ENCODE measurements around the gene YIPF1. TPM values are rescaled to one million over a fixed set of nuclear protein-coding genes. Genes with fewer than 3 reads are reported as not detected.
A peak's percentile ranks its signal among the peaks of the same experiment; 100 is the strongest.

YIPF1 gene
- total RNA-seq, 2 experiments from 2014 or later, result 4.3 to 5.5 TPM

- Mint-ChIP-seq H3K36me3 (ENCODE audit: low read depth) (peaks cover 56% of the 10 kb centered on the region), H3K27ac (no peak overlapping the region), H3K4me3 (no peak overlapping the region), H3K9me3 (no peaks in the 10 kb centered on the region), H3K27me3 (no peaks in the 10 kb centered on the region), H3K4me1 (ENCODE audit: low read depth) (no peaks in the 10 kb centered on the region)
- H3K27me3 ChIP-seq (ENCODE audit: control insufficient read depth in 1 of 2, insufficient read depth in 2 of 2, low read length in 2 of 2), result no peaks in the 10 kb centered on the region
- no peaks in the 10 kb centered on the region for H3K4me1 ChIP-seq (ENCODE audit: insufficient read depth, low read length)
- intact Hi-C loops (cut with DNase I, micrococcal nuclease), result no loop called here
- ATAC-seq (ENCODE audit: poor library complexity) (no peak), DNase-seq (no peak)
- H3K4me3 ChIP-seq (ENCODE audit: low read length), result no peak overlapping the region
- peaks cover 15% of the 10 kb centered on the region for H3K36me3 ChIP-seq (ENCODE audit: insufficient read depth, low read length)
- no peak overlapping the region for H3K27ac ChIP-seq (ENCODE audit: low read depth in 1 of 2, low read length in 2 of 2)
- TF ChIP-seq CTCF (IDR thresholded peaks at IDR 0.05), result no peak
- ChIA-PET CTCF (no interaction called here), POLR2A (no interaction called here)
- H3K9me3 ChIP-seq (ENCODE audit: control insufficient read depth in 1 of 2, insufficient read depth in 1 of 2, low read length in 2 of 2), result peaks cover 4 to 10% of the 10 kb centered on the region in 2 experiments
Measured at GRCh38 chr1:53929246-53929960, 39.8 kb upstream of the YIPF1 start.

- no peaks in the 10 kb centered on the region for H3K9me3 Mint-ChIP-seq
- Histone ChIP-seq H3K4me1 (ENCODE audit: insufficient read depth, low read length) (no peaks in the 10 kb centered on the region), H3K27me3 (ENCODE audit: control insufficient read depth in 1 of 2, insufficient read depth in 2 of 2, low read length in 2 of 2) (no peaks in the 10 kb centered on the region), H3K4me3 (ENCODE audit: low read length) (no peak overlapping the region), H3K36me3 (ENCODE audit: insufficient read depth, low read length) (peaks cover 26% of the 10 kb centered on the region), H3K9me3 (ENCODE audit: control insufficient read depth in 1 of 2, insufficient read depth in 1 of 2, low read length in 2 of 2) (peaks cover 0 to 6% of the 10 kb centered on the region in 2 experiments), H3K27ac (ENCODE audit: low read depth in 1 of 2, low read length in 2 of 2) (no peak overlapping the region)
- ATAC-seq (ENCODE audit: poor library complexity) (no peak), DNase-seq (no peak)
- POLR2A ChIA-PET, result interaction anchor here (1.2 to 1.6 kb wide), 2 partner anchors 18 to 34 kb away, joined by 4 to 7 read pairs; partner anchors contain the start of genes DIO1 and IFT25
- intact Hi-C loops (cut with DNase I, micrococcal nuclease), result no loop called here
- TF ChIP-seq CTCF (IDR thresholded peaks at IDR 0.05), result no peak
- no peak overlapping the region for H3K27ac Mint-ChIP-seq
- no peaks in the 10 kb centered on the region for H3K27me3 Mint-ChIP-seq
- no peak overlapping the region for H3K4me3 Mint-ChIP-seq
- H3K36me3 Mint-ChIP-seq (ENCODE audit: low read depth), result peaks cover 71% of the 10 kb centered on the region
- CTCF ChIA-PET, result interaction anchor here (1.1 kb wide), 1 partner anchor 32 kb away, joined by 4 read pairs; no protein-coding TSS in a partner anchor
- no peaks in the 10 kb centered on the region for H3K4me1 Mint-ChIP-seq (ENCODE audit: low read depth)
Measured at GRCh38 chr1:53927376-53927881, 37.8 kb upstream of the YIPF1 start.

DNA sequence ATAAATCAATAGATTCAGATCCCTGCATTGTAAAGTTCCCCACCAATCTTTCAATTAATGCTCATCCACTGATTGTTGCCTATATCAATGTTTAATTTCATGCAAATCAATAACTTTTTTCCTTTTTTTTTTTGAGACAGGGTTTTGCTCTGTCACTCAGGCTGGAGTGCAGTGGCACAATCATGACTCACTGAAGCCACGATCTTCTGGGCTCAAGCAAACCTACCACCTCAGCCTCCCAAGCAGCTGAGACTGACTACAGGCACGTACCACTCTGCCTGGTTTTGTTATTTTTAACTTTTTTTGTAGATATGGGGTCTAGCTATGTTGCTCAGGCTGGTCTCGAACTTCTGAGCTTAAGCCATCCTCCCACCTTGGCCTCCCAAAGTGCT lies 30.1 kb upstream of the YIPF1 start:
- H3K27me3 ChIP-seq (ENCODE audit: control insufficient read depth in 1 of 2, insufficient read depth in 2 of 2, low read length in 2 of 2), result no peaks in the 10 kb centered on the region
- H3K36me3 Mint-ChIP-seq (ENCODE audit: low read depth), result peaks cover 68% of the 10 kb centered on the region
- intact Hi-C loops (cut with DNase I, micrococcal nuclease), result no loop called here
- H3K9me3 Mint-ChIP-seq, result no peaks in the 10 kb centered on the region
- H3K27ac ChIP-seq (ENCODE audit: low read depth in 1 of 2, low read length in 2 of 2), result no peak overlapping the region
- no peak overlapping the region for H3K4me3 ChIP-seq (ENCODE audit: low read length)
- peaks cover 24% of the 10 kb centered on the region for H3K36me3 ChIP-seq (ENCODE audit: insufficient read depth, low read length)
- DNase-seq, result peak in 1 of 14 experiments; percentile 7
- H3K4me1 Mint-ChIP-seq (ENCODE audit: low read depth), result peaks cover 10% of the 10 kb centered on the region
- no peak overlapping the region for H3K4me3 Mint-ChIP-seq
- H3K4me1 ChIP-seq (ENCODE audit: insufficient read depth, low read length), result peaks cover 9% of the 10 kb centered on the region
- ATAC-seq (ENCODE audit: poor library complexity), result no peak
- peak overlapping the region; percentile 28 for H3K27ac Mint-ChIP-seq
- no peak for TF ChIP-seq CTCF (IDR thresholded peaks at IDR 0.05)
- ChIA-PET CTCF (no interaction called here), POLR2A (no interaction called here)
- no peaks in the 10 kb centered on the region for H3K27me3 Mint-ChIP-seq
- no peaks in the 10 kb centered on the region for H3K9me3 ChIP-seq (ENCODE audit: control insufficient read depth in 1 of 2, insufficient read depth in 1 of 2, low read length in 2 of 2)
